AG09309 (cell line): ENCODE results near the gene NSG2.

Source experiments
- DNase-seq: peaks from one replicate; pipeline ENCODE4 v3.0.0-alpha.2; 2010; ENCODE audit warnings: low read depth
- H3K4me3 ChIP-seq: 2 replicates; pipeline ENCODE4 v1.5.1; 2011; ENCODE audit warnings: mild to moderate bottlenecking, low read depth, low read length, moderate library complexity; ENCODE audit not compliant: control insufficient read depth
- CTCF ChIP-seq: IDR thresholded peaks from 2 replicates; pipeline ENCODE4 v1.5.1; 2011; ENCODE audit warnings: mild to moderate bottlenecking, low read depth, low read length, inconsistent platforms; ENCODE audit not compliant: insufficient read depth, control insufficient read depth; ENCODE audit errors: missing control alignments

Gene NSG2

GRCh38 chr5:174119468-174119881, 74.0 kb downstream of the NSG2 start:
- no peak overlapping the region for H3K4me3 ChIP-seq
- no peak for DNase-seq

GRCh38 chr5:174120401-174121005, 75.0 kb downstream of the NSG2 start:
- DNase-seq: no peak
- H3K4me3 ChIP-seq: no peak overlapping the region
- no peak for TF ChIP-seq CTCF

More at GRCh38 chr5:174119468-174119881, 74.0 kb downstream of the NSG2 start:
- no peak for TF ChIP-seq CTCF

DNA sequence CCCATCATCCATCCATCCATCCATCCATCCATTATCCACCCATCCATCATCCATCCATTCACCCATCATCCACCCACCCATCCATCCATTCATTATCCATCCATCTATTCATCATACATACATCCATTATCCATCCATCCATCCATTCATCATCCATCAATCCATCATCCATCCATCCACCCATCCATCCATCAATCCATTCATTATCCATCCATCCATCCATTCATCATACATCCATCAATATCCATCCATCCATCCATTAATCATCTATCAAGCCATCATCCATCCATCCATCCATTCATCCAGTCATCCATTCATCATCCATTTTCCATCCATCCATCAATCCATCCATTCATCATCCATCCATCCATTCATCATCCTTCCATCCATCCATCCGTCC, 89.0 kb downstream of the NSG2 start:
- DNase-seq: no peak
- H3K4me3 ChIP-seq: no peak overlapping the region
- TF ChIP-seq CTCF: no peak

- no peak overlapping the region for H3K4me3 ChIP-seq
- DNase-seq: no peak
- no peak for TF ChIP-seq CTCF
Measured at GRCh38 chr5:174139623-174140022, 94.1 kb downstream of the NSG2 start.

DNA sequence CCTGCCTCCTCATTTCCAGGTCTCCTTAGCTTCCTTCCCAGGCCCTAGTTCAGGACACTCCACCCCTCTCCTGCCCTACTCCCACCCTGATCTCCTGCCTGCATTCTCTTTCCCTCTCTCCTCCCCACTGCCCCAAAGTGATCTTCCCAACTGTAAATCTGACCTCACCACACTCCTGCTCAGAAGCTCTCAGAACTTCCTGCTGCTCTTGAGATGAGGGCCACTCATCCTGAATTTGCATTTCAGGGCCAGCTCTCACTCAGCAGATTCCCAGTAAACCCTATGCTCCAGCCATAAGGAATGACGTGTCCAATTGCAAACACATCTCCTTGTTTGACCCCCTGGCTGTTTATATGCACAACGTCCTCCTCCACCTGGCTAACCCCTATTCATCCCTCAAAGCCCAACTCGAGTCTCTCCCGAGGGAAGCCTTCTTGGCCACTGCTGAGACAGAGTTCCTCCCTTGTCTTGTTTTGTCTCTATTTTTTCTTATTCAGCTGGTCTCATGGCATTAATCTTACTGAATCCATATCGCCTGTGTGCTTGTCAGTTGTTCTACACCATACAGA, 95.0 kb downstream of the NSG2 start:
- H3K4me3 ChIP-seq: no peak overlapping the region
- TF ChIP-seq CTCF: no peak
- no peak for DNase-seq

- TF ChIP-seq CTCF: no peak
- no peak for DNase-seq
- no peak overlapping the region for H3K4me3 ChIP-seq
Measured at GRCh38 chr5:174141398-174141797, 95.9 kb downstream of the NSG2 start.

- no peak for TF ChIP-seq CTCF
- no peak for DNase-seq
- H3K4me3 ChIP-seq: no peak overlapping the region
Measured at GRCh38 chr5:174145091-174145490, 99.6 kb downstream of the NSG2 start.
